Naive thymus-derived CD8-positive, alpha-beta T cell (primary cell): ENCODE measurements around the gene TMEM150A. TPM values are rescaled to one million over a fixed set of nuclear protein-coding genes. Genes with fewer than 3 reads are reported as not detected.
"Not testable (repeated sequence)": the region's sequence is repeated elsewhere in the genome, so short reads cannot be mapped to it uniquely, and the experiment has no call there.

Experiments used
- ATAC-seq, 2 donors: fragments of 150-1000 bp; cut with Tn5 transposase in 1 of 2; sonication (Bioruptor Pico), chemical (Tn5 transposase) in 1 of 2; 1 replicate in 1 of 2; 2 replicates in 1 of 2; pipeline ENCODE4 v1.10.0; 2021; ENCODE audit warnings: mild to moderate bottlenecking in 2 of 2, moderate library complexity in 2 of 2
- POLR2A ChIA-PET: fragments of 350-600 bp; sonication (Branson Sonifier 250); formaldehyde crosslinking; loops from one replicate; lab custom pipeline; 2021; ENCODE audit warnings: antibody characterized with exemption; lab: Charles Lee
- DNase-seq, 10 donors: peaks; one replicate each; pipeline versions ENCODE4 v3.0.0 to v3.0.0-alpha.2; 2020 to 2022
- H3K27ac Mint-ChIP-seq, 10 donors: one replicate each; pipeline ENCODE4 v1.8.0; 2020 to 2022; ENCODE audit warnings: mild to moderate bottlenecking in 10 of 10, mixed read lengths in 10 of 10, moderate library complexity in 4 of 10, inconsistent platforms in 1 of 10
- H3K27me3 Mint-ChIP-seq, 5 donors: one replicate each; pipeline ENCODE4 v1.8.0; 2021 to 2022; ENCODE audit warnings: mixed read lengths in 5 of 5
- H3K36me3 Mint-ChIP-seq, 3 donors: one replicate each; pipeline ENCODE4 v1.8.0; 2020 to 2022; ENCODE audit warnings: mixed read lengths in 3 of 3, mild to moderate bottlenecking in 2 of 3, inconsistent platforms in 1 of 3
- H3K4me1 Mint-ChIP-seq, 4 donors: one replicate each; pipeline ENCODE4 v1.8.0; 2021 to 2022; ENCODE audit warnings: mixed read lengths in 4 of 4
- H3K4me3 Mint-ChIP-seq, 10 donors: one replicate each; pipeline ENCODE4 v1.8.0; 2020 to 2022; ENCODE audit warnings: mild to moderate bottlenecking in 10 of 10, mixed read lengths in 10 of 10, moderate library complexity in 6 of 10, inconsistent platforms in 1 of 10
- H3K9me3 Mint-ChIP-seq, 9 donors: one replicate each; pipeline ENCODE4 v1.8.0; 2020 to 2022; ENCODE audit warnings: mixed read lengths in 9 of 9, mild to moderate bottlenecking in 3 of 9, inconsistent platforms in 1 of 9, moderate library complexity in 1 of 9
- polyA plus RNA-seq, 3 donors: library from polyadenylated mRNA; unstranded; fragments of 300-500 nt; fragmentation: Illumina TruSeq; gene quantifications; one replicate each; pipeline ENCODE4 v1.2.3, GENCODE V29; 2021
- total RNA-seq, 8 experiments: library from RNA in 2 of 8; stranded (reverse) in 2 of 8; gene quantifications; one replicate each; pipeline ENCODE4 v1.2.3 and lab custom pipeline; 2021 to 2026

Gene TMEM150A
- total and polyA plus RNA-seq, 5 experiments from 2014 or later, result 11.6 to 15.9 (median 14.1) TPM

DNA sequence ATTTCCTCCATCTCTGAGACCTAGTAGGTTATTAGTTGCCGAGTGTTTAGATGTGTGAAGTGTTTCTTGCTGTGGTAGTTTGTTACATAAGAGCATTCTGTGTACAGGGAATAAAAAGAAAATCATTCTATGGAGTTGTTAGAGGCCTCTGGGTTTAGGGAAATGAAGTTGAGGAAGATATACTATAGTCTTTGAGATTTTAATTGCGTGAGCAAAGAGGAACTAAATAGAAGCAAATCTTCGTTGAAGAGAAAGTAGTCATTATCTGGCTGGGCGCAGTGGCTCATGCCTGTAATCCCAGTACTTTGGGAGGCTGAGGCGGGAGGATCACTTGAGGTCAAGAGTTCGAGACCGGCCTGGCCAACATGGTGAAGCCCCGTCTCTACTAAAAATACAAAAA is 32.5 kb upstream of the TMEM150A start:
- Mint-ChIP-seq H3K4me1 (peaks cover 12 to 23% (median 20%) of the 10 kb centered on the region in 4 donors), H3K4me3 (no peak overlapping the region), H3K27ac (peak overlapping the region in 5 of 10 donors; percentile 5 to 45 (median 14)), H3K36me3 (peaks cover 5 to 96% (median 32%) of the 10 kb centered on the region in 3 donors), H3K27me3 (no peaks in the 10 kb centered on the region), H3K9me3 (no peaks in the 10 kb centered on the region)
- POLR2A ChIA-PET, result no interaction called here
- ATAC-seq, result no peak
- DNase-seq, result no peak

DNA sequence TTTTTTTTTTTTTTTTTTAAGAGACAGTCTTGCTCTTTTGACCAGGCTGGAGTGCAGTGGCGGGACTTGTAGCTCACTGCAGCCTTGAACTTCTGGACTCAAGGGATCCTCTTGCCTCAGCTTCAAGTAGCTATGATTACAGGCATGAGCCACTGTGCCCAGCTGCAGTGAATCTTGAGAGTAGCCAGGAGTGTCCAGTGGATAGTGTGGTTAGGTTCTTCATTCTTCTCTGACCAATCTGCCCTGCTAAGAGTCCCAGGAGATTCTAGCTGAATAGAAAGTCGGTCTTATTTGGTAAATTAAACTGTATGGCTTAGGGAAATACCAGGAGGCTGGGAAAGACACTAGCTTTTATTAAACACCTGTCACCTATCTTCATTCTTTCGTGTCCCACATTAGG is 28.8 kb upstream of the TMEM150A start:
- Mint-ChIP-seq H3K36me3 (peaks cover 5 to 94% (median 24%) of the 10 kb centered on the region in 3 donors), H3K4me1 (peaks cover 13 to 30% (median 28%) of the 10 kb centered on the region in 4 donors), H3K4me3 (no peak overlapping the region), H3K27me3 (no peaks in the 10 kb centered on the region), H3K27ac (peak overlapping the region in 2 of 10 donors; percentile 40 to 53), H3K9me3 (no peaks in the 10 kb centered on the region)
- ATAC-seq (no peak), DNase-seq (no peak)
- POLR2A ChIA-PET, result interaction anchor here (1.0 kb wide), 1 partner anchor 79 kb away, joined by 4 read pairs; no protein-coding TSS in a partner anchor

DNA sequence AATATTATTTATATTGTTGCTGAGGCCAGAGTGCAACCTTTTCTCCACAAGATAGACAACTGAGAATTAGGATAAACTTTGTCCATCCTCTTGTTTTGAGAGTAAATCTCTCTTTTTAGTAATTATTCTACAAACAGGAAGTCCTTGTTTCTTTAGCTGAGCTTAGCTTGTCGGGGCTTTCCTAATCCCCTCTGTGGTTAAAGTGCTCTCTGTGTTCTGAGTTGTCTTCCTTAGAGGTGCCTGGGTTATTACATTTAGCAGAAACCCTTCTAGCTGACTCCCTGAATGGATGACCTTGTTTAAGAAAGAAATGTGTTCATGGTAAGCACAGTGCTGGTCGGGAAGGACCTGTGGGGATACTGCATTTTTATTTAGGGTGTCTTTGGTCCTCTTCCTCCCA is 26.2 kb upstream of the TMEM150A start:
- DNase-seq (peak in 2 of 10 donors; percentile 23 to 46), ATAC-seq (peak; percentile 84 to 94)
- Mint-ChIP-seq H3K36me3 (peaks cover 0 to 96% (median 28%) of the 10 kb centered on the region in 3 donors), H3K9me3 (no peaks in the 10 kb centered on the region), H3K4me1 (peaks cover 8 to 20% (median 18%) of the 10 kb centered on the region in 4 donors), H3K27ac (peak overlapping the region; percentile 24 to 91 (median 84)), H3K27me3 (no peaks in the 10 kb centered on the region), H3K4me3 (peak overlapping the region in 4 of 10 donors; percentile 26 to 45 (median 42))
- POLR2A ChIA-PET, result interaction anchor here (0.6 to 2.0 kb wide), 6 partner anchors 8 to 477 kb away, joined by 3 to 7 read pairs (median 4); partner anchors contain the start of genes POLR1A, PTCD3 and RNF181

DNA sequence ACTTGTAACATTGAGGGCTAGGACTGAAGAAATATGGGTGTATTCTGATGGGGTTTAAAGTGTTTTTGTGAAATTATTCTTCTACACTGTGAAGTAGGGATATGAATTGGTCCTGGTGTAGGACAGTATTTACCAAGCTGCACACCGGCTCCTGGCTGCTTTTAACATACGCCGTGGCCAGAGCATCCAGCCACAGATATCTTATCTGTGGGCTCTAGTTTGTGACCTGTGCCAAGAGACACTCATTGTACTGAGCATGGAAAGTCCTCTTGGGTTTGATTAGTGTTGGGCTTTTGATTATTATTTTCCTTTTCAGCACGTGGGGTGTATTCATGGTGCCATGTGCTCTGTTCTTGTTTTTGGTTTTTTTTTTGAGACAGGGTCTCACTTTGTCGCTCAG is 21.5 kb upstream of the TMEM150A start:
- H3K27me3 Mint-ChIP-seq, result no peaks in the 10 kb centered on the region
- DNase-seq (no peak), ATAC-seq (no peak)
- POLR2A ChIA-PET, result no interaction called here
- H3K4me1 Mint-ChIP-seq, result peaks cover 6 to 22% (median 16%) of the 10 kb centered on the region in 4 donors
- H3K36me3 Mint-ChIP-seq, result peaks cover 0 to 88% (median 14%) of the 10 kb centered on the region in 3 donors
- no peak overlapping the region for H3K4me3 Mint-ChIP-seq
- no peaks in the 10 kb centered on the region for H3K9me3 Mint-ChIP-seq
- H3K27ac Mint-ChIP-seq, result peak overlapping the region in 3 of 10 donors; percentile 18 to 38 (median 34)

DNA sequence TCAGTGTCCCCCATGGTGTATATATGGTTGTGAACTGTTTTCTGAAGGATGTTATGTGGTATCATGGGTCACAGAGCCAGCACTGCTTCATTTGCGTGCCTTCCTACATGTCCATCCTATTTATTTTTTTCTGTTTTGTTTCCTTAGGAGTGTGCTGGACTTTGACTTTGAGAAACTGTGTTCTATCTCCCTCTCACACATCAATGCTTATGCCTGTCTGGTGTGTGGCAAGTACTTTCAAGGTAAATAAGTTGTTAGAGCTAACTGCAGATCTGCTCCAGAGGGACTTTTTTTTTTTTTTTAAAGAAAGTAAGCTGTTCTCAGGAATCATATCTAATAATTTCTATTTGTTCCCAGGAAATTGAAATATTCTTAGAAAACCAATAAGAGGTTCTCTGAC is 18.8 kb upstream of the TMEM150A start:
- DNase-seq (no peak), ATAC-seq (no peak)
- POLR2A ChIA-PET, result interaction anchor here (1.4 kb wide), 1 partner anchor 9 kb away, joined by 3 read pairs; the partner anchor contains the start of gene C2orf68
- H3K27me3 Mint-ChIP-seq, result no peaks in the 10 kb centered on the region
- H3K4me1 Mint-ChIP-seq, result peaks cover 4 to 31% (median 19%) of the 10 kb centered on the region in 4 donors
- H3K9me3 Mint-ChIP-seq, result no peaks in the 10 kb centered on the region
- H3K4me3 Mint-ChIP-seq, result no peak overlapping the region
- H3K27ac Mint-ChIP-seq, result peak overlapping the region in 1 of 10 donors; percentile 60
- peaks cover 0 to 74% (median 9%) of the 10 kb centered on the region in 3 donors for H3K36me3 Mint-ChIP-seq

DNA sequence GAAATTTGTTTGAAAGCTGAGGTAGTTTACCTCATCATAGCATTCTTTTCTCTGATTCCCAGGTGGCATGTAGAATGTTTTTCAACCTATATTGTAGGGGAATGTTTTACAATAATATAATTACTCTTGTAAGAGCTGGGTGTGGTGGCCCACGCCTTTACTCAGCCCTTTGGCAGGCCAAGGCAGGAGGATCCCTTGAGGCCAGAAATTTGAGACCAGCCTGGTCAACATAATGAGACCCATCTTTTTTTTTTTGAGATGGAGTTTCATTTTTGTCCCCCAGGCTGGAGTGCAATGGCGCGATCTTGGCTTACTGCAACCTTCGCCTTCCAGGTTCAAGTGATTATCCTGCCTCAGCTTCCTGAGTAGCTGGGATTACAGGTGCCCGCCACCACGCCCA is 17.1 kb upstream of the TMEM150A start:
- Mint-ChIP-seq H3K4me1 (peaks cover 6 to 35% (median 23%) of the 10 kb centered on the region in 4 donors), H3K4me3 (no peak overlapping the region), H3K27me3 (no peaks in the 10 kb centered on the region), H3K9me3 (no peaks in the 10 kb centered on the region), H3K36me3 (peaks cover 0 to 57% (median 7%) of the 10 kb centered on the region in 3 donors), H3K27ac (peak overlapping the region in 1 of 10 donors; percentile 65)
- DNase-seq (no peak), ATAC-seq (no peak)
- POLR2A ChIA-PET, result interaction anchor here (1.2 to 1.6 kb wide), 2 partner anchors 9 to 24 kb away, joined by 3 to 5 read pairs; partner anchors contain the start of gene RNF181

DNA sequence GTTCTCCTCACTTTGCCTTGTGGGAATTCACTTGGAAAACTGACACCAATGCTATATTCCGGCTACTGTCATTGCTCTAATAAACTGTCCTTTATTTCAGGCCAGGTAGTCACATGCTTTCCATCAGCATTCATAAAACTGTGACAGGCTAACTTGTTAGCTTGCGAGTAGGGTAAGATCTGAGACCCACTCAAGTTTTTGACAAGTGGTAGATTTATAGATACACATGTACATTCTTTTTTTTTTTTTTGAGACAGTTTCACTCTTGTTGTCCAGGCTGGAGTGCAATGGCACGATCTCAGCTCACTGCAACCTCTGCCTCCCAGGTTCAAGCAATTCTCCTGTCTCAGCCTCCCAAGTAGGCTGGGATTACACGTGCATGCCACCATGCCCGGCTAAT is 15.2 kb upstream of the TMEM150A start:
- Mint-ChIP-seq H3K4me3 (peak overlapping the region; percentile 33 to 99 (median 96)), H3K4me1 (peaks cover 4 to 35% (median 22%) of the 10 kb centered on the region in 4 donors), H3K36me3 (peaks cover 0 to 40% (median 5%) of the 10 kb centered on the region in 3 donors), H3K27ac (peak overlapping the region in 8 of 10 donors; percentile 22 to 96 (median 61))
- not testable (repeated sequence) for DNase-seq, H3K27me3 Mint-ChIP-seq, ATAC-seq, H3K9me3 Mint-ChIP-seq
- POLR2A ChIA-PET, result interaction anchor here (0.6 to 2.3 kb wide), 3 partner anchors 9 to 79 kb away, joined by 3 to 7 read pairs (median 4); partner anchors contain the start of gene MAT2A

DNA sequence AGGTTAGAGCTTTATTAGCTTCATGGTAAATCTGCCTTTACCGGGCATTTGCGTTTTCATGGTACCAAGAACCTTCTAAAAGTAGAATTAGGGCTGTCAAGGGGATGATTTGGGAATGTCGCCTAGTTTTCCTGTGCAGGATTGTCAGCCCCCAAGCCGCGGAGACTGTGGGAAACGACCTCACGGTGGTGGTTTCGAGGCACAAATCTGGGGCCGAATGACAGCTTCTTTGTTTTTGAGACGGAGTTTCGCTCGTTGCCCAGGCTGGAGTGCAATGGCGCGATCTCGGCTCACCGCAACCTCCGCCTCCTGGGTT is 12.9 kb upstream of the TMEM150A start:
- DNase-seq, result no peak
- peaks cover 0 to 23% (median 0%) of the 10 kb centered on the region in 3 donors for H3K36me3 Mint-ChIP-seq

DNA sequence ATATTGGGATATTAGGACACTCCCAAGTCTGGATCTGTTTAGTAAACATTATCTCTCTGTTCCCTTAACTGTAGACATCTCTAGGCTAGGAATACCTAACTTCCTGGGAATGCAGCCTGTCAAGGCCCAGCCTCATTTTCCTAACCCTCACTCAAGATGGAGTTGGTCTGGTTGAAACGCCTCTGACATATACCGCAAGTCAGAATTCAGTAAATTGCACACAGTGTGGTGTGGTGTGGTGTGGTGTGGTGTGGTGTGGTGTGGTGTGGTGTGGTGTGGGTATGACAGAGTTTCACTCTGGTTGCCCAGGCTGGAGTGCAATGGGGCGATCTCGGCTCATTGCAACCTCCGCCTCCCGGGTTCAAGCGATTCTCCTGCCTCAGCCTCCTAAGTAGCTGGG is 12.3 kb upstream of the TMEM150A start:
- Mint-ChIP-seq H3K36me3 (peaks cover 0 to 24% (median 0%) of the 10 kb centered on the region in 3 donors), H3K27ac (peak overlapping the region in 4 of 10 donors; percentile 34 to 61 (median 52)), H3K4me3 (peak overlapping the region in 3 of 10 donors; percentile 42 to 60 (median 48)), H3K4me1 (peaks cover 6 to 47% (median 32%) of the 10 kb centered on the region in 4 donors)
- H3K27me3 Mint-ChIP-seq, H3K9me3 Mint-ChIP-seq, ATAC-seq, DNase-seq: not testable (repeated sequence)
- POLR2A ChIA-PET, result interaction anchor here (0.8 to 2.7 kb wide), 6 partner anchors 8 to 31 kb away, joined by 3 to 10 read pairs (median 6); partner anchors contain the start of genes RNF181, TMEM150A and VAMP5

More for the DNA sequence above, 12.9 kb upstream of the TMEM150A start:
- Mint-ChIP-seq H3K4me1 (peaks cover 6 to 43% (median 30%) of the 10 kb centered on the region in 4 donors), H3K4me3 (peak overlapping the region in 6 of 10 donors; percentile 94 to 98 (median 96)), H3K27me3 (no peaks in the 10 kb centered on the region), H3K27ac (peak overlapping the region in 9 of 10 donors; percentile 55 to 98 (median 96)), H3K9me3 (no peaks in the 10 kb centered on the region)
- POLR2A ChIA-PET, result interaction anchor here (0.7 to 2.7 kb wide), 10 partner anchors 9 to 288 kb away, joined by 3 to 10 read pairs (median 6); partner anchors contain the start of genes MAT2A, RNF181, TGOLN2 and TMEM150A
- ATAC-seq, result no peak

DNA sequence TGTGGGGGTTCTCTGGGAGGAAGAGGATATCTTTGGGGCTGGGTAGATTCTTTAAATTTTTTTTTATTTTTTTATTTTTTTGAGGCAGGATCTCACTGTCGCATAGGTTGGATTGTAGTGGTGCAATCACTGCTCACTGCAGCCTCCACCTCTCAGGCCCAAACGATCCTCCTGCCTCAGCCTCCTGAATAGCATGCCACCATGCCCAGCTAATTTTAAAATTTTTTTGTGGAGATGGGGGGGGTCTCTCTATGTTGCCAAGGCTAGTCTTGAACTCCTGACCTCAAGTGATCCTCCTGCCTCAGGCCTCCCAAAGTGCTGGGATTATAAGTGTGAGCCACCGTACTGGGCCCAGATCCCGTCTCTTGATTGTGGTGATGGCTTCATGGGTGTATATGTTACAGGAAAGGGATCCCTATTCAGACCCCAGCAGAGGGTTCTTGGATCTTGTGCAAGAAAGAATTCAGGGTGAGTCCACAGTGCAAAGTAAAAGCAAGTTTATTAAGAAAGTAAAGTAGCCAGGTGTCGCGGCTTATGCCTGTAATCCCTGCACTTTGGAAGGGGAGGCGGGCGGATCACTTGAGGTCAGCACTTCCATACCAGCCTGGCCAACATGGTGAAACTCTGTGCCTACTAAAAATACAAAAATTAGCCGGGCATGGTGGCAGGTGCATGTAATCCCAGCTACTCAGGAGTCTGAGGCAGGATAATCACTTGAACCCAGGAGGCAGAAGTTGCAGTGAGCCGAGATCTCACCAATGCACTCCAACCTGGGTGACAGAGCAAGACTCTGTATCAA is 11.4 kb upstream of the TMEM150A start:
- Mint-ChIP-seq H3K27ac (peak overlapping the region in 5 of 10 donors; percentile 20 to 78 (median 50)), H3K36me3 (peaks cover 0 to 21% (median under 1%) of the 10 kb centered on the region in 3 donors), H3K27me3 (no peaks in the 10 kb centered on the region), H3K9me3 (no peaks in the 10 kb centered on the region), H3K4me1 (peaks cover 7 to 49% (median 33%) of the 10 kb centered on the region in 4 donors), H3K4me3 (peak overlapping the region in 5 of 10 donors; percentile 3 to 69 (median 46))
- ATAC-seq (no peak), DNase-seq (no peak)
- POLR2A ChIA-PET, result interaction anchor here (0.6 to 2.8 kb wide), 5 partner anchors 10 to 75 kb away, joined by 3 to 23 read pairs (median 3); partner anchors contain the start of genes MAT2A and TMEM150A

DNA sequence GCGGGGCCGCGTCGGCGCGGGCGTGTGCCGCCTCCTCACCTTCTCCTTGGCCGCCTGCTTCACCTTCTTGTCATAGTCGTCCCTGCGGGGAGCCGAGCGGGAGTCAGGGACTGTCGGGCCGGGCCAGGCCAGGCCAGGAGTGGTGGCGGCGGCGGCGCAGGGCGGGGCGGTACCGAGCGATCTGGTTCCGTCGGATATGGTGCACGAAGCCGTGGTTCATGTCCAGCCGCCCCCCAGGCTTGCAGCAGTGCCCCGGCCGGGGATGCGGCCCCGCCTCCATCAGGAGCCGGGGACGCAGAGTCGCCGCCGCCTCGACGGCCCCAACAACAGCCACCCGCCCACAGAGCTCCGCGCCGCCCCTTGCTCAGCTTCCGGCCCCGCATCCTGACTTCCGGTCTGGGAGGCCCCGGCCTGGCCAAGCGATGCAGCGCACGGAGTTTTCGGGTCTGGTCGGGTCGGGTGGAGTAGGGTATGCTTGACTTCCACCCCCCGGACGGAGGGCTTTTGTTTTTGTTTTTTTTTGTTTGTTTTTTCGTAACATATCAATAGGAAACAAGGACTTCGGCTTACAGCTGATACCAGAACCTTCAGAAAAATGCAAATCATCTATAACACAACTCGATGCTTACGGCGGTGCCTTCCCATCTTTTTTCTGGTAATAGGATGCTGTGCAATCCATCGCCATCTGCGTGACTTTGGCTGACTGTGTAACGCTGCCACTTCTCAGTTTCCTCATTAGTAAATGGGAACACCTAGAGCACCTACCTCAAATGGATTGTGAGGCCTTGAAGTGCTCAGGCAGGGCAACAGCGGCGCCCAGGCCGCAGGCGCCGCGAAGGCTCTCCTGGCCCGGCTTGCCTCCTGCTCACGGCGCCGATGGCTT is 9.4 kb upstream of the TMEM150A start, which contains the start of gene C2orf68:
Gene C2orf68 (minus strand): TSS at position 362 of the 883 bp plus-strand sequence. CDS start 82 bp downstream, at position 280.
- peak; percentile 60 to 63 for ATAC-seq
- DNase-seq, result peak; percentile 65 to 89 (median 77)
- POLR2A ChIA-PET, result interaction anchor here (0.6 to 2.8 kb wide), 20 partner anchors 9 to 890 kb away, joined by 3 to 31 read pairs (median 6); partner anchors contain the start of genes ELMOD3, GGCX, KDM3A and MAT2A
- H3K4me3 Mint-ChIP-seq, result peak within 1 kb of the TSS; percentile 91 to 99 (median 98)
- H3K27ac Mint-ChIP-seq, result peak within 1 kb of the TSS; percentile 72 to 98 (median 95)
- H3K9me3 Mint-ChIP-seq, result no peaks in the 10 kb centered on the region
- H3K36me3 Mint-ChIP-seq, result peaks cover 0 to 27% (median 4%) of the 10 kb centered on the region in 3 donors
- no peaks in the 10 kb centered on the region for H3K27me3 Mint-ChIP-seq
- peaks cover 12 to 42% (median 32%) of the 10 kb centered on the region in 4 donors for H3K4me1 Mint-ChIP-seq
